HEK293 (cell line): Measurements from ENCODE around the gene CFAP65.
A peak's percentile ranks its signal among the peaks of the same experiment; 100 is the strongest.

Experiments
- CTCF ChIA-PET: fragments of 350-600 bp; formaldehyde crosslinking; extraction: SDS; loops from one replicate; lab custom pipeline; 2021; ENCODE audit warnings: antibody characterized with exemption; lab: Yijun Ruan, JAX
- POLR2A ChIA-PET: fragments of 300-600 bp; formaldehyde crosslinking; extraction: SDS; loops from one replicate; lab custom pipeline; 2020; ENCODE audit warnings: antibody characterized with exemption, inconsistent platforms; lab: Yijun Ruan, JAX
- H3K27ac ChIP-seq: fragments of 200-500 bp; sonication (Bioruptor generic); 2 replicates; pipeline ENCODE4 v1.5.1; 2014; ENCODE audit warnings: low read depth, low read length, control low read depth, inconsistent platforms; ENCODE audit errors: extremely low read depth
- H3K36me3 ChIP-seq, 2 experiments: fragments of 200-500 bp in 1 of 2; sonication (Bioruptor generic) in 1 of 2; 1 replicate in 1 of 2; 2 replicates in 1 of 2; pipeline ENCODE4 v1.5.1; 2014 to 2017; ENCODE audit warnings: inconsistent platforms in 2 of 2, low read length in 2 of 2; ENCODE audit not compliant: control insufficient read depth in 2 of 2, insufficient read depth in 1 of 2
- H3K4me1 ChIP-seq: fragments of 200-500 bp; sonication (Bioruptor generic); 2 replicates; pipeline ENCODE4 v1.5.1; 2014; ENCODE audit warnings: mild to moderate bottlenecking, low read length, inconsistent platforms; ENCODE audit not compliant: control insufficient read depth, insufficient read depth
- H3K4me3 ChIP-seq: 2 replicates; pipeline ENCODE4 v1.5.1; 2011; ENCODE audit warnings: low read depth, mild to moderate bottlenecking, control low read depth, low read length, moderate library complexity
- H3K9me3 ChIP-seq: fragments of 200-500 bp; sonication (Bioruptor generic); 2 replicates; pipeline ENCODE4 v1.5.1; 2014; ENCODE audit warnings: low read depth, low read length, inconsistent platforms; ENCODE audit not compliant: control insufficient read depth, insufficient read depth
- GLI2 ChIP-seq: fragments of 450-650 bp; formaldehyde crosslinking; IDR thresholded peaks from 2 replicates; pipeline ENCODE4; 2017; ENCODE audit warnings: missing biosample characterization, missing genetic modification characterization, low read depth, borderline replicate concordance
- GLIS2 ChIP-seq: fragments of 450-650 bp; formaldehyde crosslinking; IDR thresholded peaks from 2 replicates; pipeline ENCODE4 v1.5.1; 2016; ENCODE audit warnings: missing biosample characterization, missing genetic modification characterization
- KLF1 ChIP-seq: fragments of 450-650 bp; formaldehyde crosslinking; IDR thresholded peaks from 2 replicates; pipeline ENCODE4 v1.5.1; 2016; ENCODE audit warnings: missing biosample characterization, missing genetic modification characterization
- KLF8 ChIP-seq: fragments of 450-650 bp; formaldehyde crosslinking; IDR thresholded peaks from 2 replicates; pipeline ENCODE4 v1.5.1; 2016; ENCODE audit warnings: missing biosample characterization, missing genetic modification characterization
- KLF9 ChIP-seq: fragments of 450-650 bp; formaldehyde crosslinking; IDR thresholded peaks from 2 replicates; pipeline ENCODE4 v1.5.1; 2016; ENCODE audit warnings: missing biosample characterization, missing genetic modification characterization, low read depth
- MYNN ChIP-seq: fragments of 450-650 bp; formaldehyde crosslinking; IDR thresholded peaks from 2 replicates; pipeline ENCODE4 v1.5.1; 2016; ENCODE audit warnings: missing biosample characterization, missing genetic modification characterization, borderline replicate concordance
- RBAK ChIP-seq: fragments of 450-650 bp; formaldehyde crosslinking; IDR thresholded peaks from 2 replicates; pipeline ENCODE4 v1.5.1; 2016; ENCODE audit warnings: missing biosample characterization, missing genetic modification characterization
- SP7 ChIP-seq: fragments of 450-650 bp; formaldehyde crosslinking; IDR thresholded peaks from 2 replicates; pipeline ENCODE4 v1.5.1; 2016; ENCODE audit warnings: missing biosample characterization, missing genetic modification characterization
- TRIM28 ChIP-seq: IDR thresholded peaks from 2 replicates; pipeline ENCODE4 v1.6.1; 2011; ENCODE audit warnings: low read length, control low read depth, borderline replicate concordance
- WT1 ChIP-seq: fragments of 450-650 bp; formaldehyde crosslinking; IDR thresholded peaks from 2 replicates; pipeline ENCODE4 v1.5.1; 2016; ENCODE audit warnings: missing biosample characterization, missing genetic modification characterization
- ZBTB20 ChIP-seq: fragments of 450-650 bp; formaldehyde crosslinking; IDR thresholded peaks from 2 replicates; pipeline ENCODE4 v1.5.1; 2016; ENCODE audit warnings: missing biosample characterization, missing genetic modification characterization
- ZBTB26 ChIP-seq: fragments of 450-650 bp; formaldehyde crosslinking; optimal IDR thresholded peaks from 2 replicates; pipeline ENCODE3; 2016; ENCODE audit warnings: missing biosample characterization, mild to moderate bottlenecking, missing genetic modification characterization
- ZBTB6 ChIP-seq: fragments of 450-650 bp; formaldehyde crosslinking; IDR thresholded peaks from 2 replicates; pipeline ENCODE4 v1.5.1; 2017; ENCODE audit warnings: missing biosample characterization, missing genetic modification characterization
- ZBTB8A ChIP-seq: fragments of 450-650 bp; formaldehyde crosslinking; IDR thresholded peaks from 2 replicates; pipeline ENCODE4 v1.5.1; 2016; ENCODE audit warnings: missing biosample characterization, missing genetic modification characterization
- ZNF10 ChIP-seq: fragments of 450-650 bp; formaldehyde crosslinking; IDR thresholded peaks from 2 replicates; pipeline ENCODE4 v1.5.1; 2017; ENCODE audit warnings: missing biosample characterization, missing genetic modification characterization
- ZNF132 ChIP-seq: fragments of 450-650 bp; formaldehyde crosslinking; IDR thresholded peaks from 2 replicates; pipeline ENCODE4 v1.5.1; 2017; ENCODE audit warnings: missing biosample characterization, missing genetic modification characterization, borderline replicate concordance
- ZNF16 ChIP-seq: fragments of 450-650 bp; formaldehyde crosslinking; IDR thresholded peaks from 2 replicates; pipeline ENCODE4 v1.5.1; 2016; ENCODE audit warnings: low read depth, missing biosample characterization, missing genetic modification characterization
- ZNF214 ChIP-seq: fragments of 450-650 bp; formaldehyde crosslinking; IDR thresholded peaks from 2 replicates; pipeline ENCODE4 v1.5.1; 2017; ENCODE audit warnings: missing biosample characterization, mild to moderate bottlenecking, missing genetic modification characterization, borderline replicate concordance
- ZNF302 ChIP-seq: fragments of 450-650 bp; formaldehyde crosslinking; IDR thresholded peaks from 2 replicates; pipeline ENCODE4 v1.5.1; 2016; ENCODE audit warnings: missing biosample characterization, missing genetic modification characterization, low read depth
- ZNF558 ChIP-seq: fragments of 450-650 bp; formaldehyde crosslinking; IDR thresholded peaks from 2 replicates; pipeline ENCODE4 v1.5.1; 2016; ENCODE audit warnings: missing biosample characterization, missing genetic modification characterization
- ZNF654 ChIP-seq: fragments of 450-650 bp; formaldehyde crosslinking; IDR thresholded peaks from 2 replicates; pipeline ENCODE4 v1.5.1; 2016; ENCODE audit warnings: low read depth, missing biosample characterization, missing genetic modification characterization
- ZNF664 ChIP-seq: fragments of 450-650 bp; formaldehyde crosslinking; IDR thresholded peaks from 2 replicates; pipeline ENCODE4 v1.5.1; 2016; ENCODE audit warnings: missing biosample characterization, missing genetic modification characterization
- ZNF747 ChIP-seq: fragments of 450-650 bp; formaldehyde crosslinking; IDR thresholded peaks from 2 replicates; pipeline ENCODE4 v1.5.1; 2016; ENCODE audit warnings: missing biosample characterization, missing genetic modification characterization
- ZNF768 ChIP-seq: fragments of 450-650 bp; formaldehyde crosslinking; IDR thresholded peaks from 2 replicates; pipeline ENCODE4 v1.5.1; 2018; ENCODE audit warnings: missing biosample characterization, mild to moderate bottlenecking, missing genetic modification characterization
- ZNF777 ChIP-seq: fragments of 450-650 bp; formaldehyde crosslinking; IDR thresholded peaks from 2 replicates; pipeline ENCODE4 v1.5.1; 2017; ENCODE audit warnings: missing biosample characterization, missing genetic modification characterization, borderline replicate concordance
- ZSCAN30 ChIP-seq: fragments of 450-650 bp; IDR thresholded peaks from 2 replicates; pipeline ENCODE4 v1.5.1; 2018; ENCODE audit warnings: missing biosample characterization, mild to moderate bottlenecking, missing genetic modification characterization, moderate library complexity
- TF ChIP-seq, protein P1 (sequence below): IDR thresholded peaks from 2 replicates; pipeline ENCODE4 v1.6.1; 2011; ENCODE audit warnings: mild to moderate bottlenecking, low read depth, low read length, borderline replicate concordance
- TF ChIP-seq, protein P2 (sequence below): fragments of 450-650 bp; formaldehyde crosslinking; IDR thresholded peaks from 2 replicates; pipeline ENCODE4 v1.5.1; 2016; ENCODE audit warnings: missing biosample characterization, missing genetic modification characterization
- TF ChIP-seq, protein P3 (sequence below): fragments of 450-650 bp; IDR thresholded peaks from 2 replicates; pipeline ENCODE4 v1.5.1; 2018; ENCODE audit warnings: missing biosample characterization, mild to moderate bottlenecking, missing genetic modification characterization

CFAP65 gene

DNA sequence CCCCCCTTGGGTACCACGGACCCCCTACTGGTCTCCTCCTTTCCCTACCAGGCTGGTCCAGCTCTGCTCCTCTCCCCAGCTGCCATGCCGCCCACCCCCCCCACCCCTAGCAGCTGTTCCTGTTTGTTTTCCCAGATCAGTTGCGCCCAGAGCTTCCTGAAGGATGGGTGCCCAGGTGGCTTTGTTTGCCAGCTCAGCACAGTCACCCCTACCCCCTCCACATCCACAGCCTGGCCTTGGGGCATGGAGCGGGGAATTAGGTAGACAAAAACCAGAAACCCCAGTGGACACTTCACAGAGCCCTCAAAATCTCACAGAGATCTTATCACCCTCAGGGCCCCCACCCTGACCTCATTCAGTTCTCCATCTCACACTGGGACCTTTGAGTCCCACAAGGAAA, 44.4 kb downstream of the CFAP65 start (continued):
- TF ChIP-seq, protein P1, sequence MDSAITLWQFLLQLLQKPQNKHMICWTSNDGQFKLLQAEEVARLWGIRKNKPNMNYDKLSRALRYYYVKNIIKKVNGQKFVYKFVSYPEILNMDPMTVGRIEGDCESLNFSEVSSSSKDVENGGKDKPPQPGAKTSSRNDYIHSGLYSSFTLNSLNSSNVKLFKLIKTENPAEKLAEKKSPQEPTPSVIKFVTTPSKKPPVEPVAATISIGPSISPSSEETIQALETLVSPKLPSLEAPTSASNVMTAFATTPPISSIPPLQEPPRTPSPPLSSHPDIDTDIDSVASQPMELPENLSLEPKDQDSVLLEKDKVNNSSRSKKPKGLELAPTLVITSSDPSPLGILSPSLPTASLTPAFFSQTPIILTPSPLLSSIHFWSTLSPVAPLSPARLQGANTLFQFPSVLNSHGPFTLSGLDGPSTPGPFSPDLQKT, result no peak
- no peak for TF ChIP-seq SP7 (tag by site-specific recombination)
- TF ChIP-seq ZNF10, result no peak
- no peak for TF ChIP-seq MYNN (tag by site-specific recombination)
- TF ChIP-seq ZNF132, result no peak

DNA sequence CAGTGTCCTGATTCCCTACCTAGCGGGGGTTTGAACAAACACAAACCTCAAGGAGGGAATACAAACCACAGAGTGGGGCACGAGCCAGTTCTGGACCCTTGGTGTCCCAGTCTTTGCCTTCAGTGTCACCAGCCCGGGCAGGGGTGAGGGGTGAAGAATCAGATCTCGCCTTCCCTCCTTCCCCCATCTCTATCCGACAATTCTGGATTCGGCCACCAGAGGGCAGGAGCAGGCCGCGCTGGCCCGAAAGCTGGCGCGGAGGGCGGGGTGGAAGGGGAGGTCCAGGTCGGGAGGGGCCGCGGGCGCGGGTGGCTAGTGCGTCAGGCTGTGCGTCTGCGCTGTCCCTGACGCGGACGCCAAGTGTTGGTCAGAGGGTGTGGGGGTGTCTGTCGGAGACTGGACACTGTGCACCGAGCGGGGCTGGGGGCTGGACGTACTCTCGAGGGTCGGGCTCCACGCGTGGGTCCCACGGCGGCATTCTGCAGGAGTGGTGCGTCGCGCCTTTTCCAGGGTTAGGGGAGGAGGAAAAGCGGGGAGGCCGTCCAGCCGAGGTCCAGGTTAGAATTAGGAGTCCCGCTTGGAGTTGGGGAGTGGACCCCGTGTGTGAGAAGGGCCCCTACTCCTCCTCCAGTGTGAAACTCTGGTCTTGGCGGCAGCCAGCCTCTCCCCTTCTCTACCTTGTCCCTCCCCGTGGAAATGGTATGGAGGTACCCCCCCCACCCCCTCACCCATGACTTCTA, 45.2 kb downstream of the CFAP65 start:
- Histone ChIP-seq H3K36me3 (no peaks in the 10 kb centered on the region), H3K4me1 (no peaks in the 10 kb centered on the region), H3K4me3 (peak overlapping the region; percentile 27), H3K9me3 (no peaks in the 10 kb centered on the region), H3K27ac (no peak overlapping the region)
- ChIA-PET CTCF (interaction anchor here (0.5 to 2.8 kb wide), 30 partner anchors 8 to 1058 kb away, joined by 3 to 31 read pairs (median 4); no protein-coding TSS in a partner anchor), POLR2A (interaction anchor here (0.5 kb wide), 1 partner anchor 31 kb away, joined by 6 read pairs; no protein-coding TSS in a partner anchor)
- TF ChIP-seq ZNF768 (no peak), ZNF664 (tag by site-specific recombination) (no peak), ZNF777 (no peak), GLI2 (tag by site-specific recombination) (no peak), ZBTB26 (tag by site-specific recombination) (peak; percentile 49), RBAK (tag by site-specific recombination) (no peak), ZBTB20 (tag by site-specific recombination) (0 out of 2 replicates have a peak, but pooled peaks have one; percentile 14), TRIM28 (no peak), ZNF654 (peak; percentile 60), ZNF16 (tag by site-specific recombination) (no peak), ZNF214 (tag by site-specific recombination) (no peak), ZBTB8A (tag by site-specific recombination) (no peak), ZSCAN30 (tag by site-specific recombination) (no peak), ZNF747 (tag by site-specific recombination) (no peak), ZNF302 (no peak), ZBTB6 (tag by site-specific recombination) (no peak), KLF9 (tag by site-specific recombination) (peak; percentile 70; the same call in 1 of the 2 replicates), WT1 (tag by site-specific recombination) (0 out of 2 replicates have a peak, but pooled peaks have one; percentile 30), KLF8 (tag by site-specific recombination) (peak; percentile 70; the same call in 1 of the 2 replicates), GLIS2 (tag by site-specific recombination) (peak; percentile 32; the same call in 1 of the 2 replicates), ZNF558 (tag by site-specific recombination) (no peak), KLF1 (tag by site-specific recombination) (peak; percentile 55)
- TF ChIP-seq, protein P2, sequence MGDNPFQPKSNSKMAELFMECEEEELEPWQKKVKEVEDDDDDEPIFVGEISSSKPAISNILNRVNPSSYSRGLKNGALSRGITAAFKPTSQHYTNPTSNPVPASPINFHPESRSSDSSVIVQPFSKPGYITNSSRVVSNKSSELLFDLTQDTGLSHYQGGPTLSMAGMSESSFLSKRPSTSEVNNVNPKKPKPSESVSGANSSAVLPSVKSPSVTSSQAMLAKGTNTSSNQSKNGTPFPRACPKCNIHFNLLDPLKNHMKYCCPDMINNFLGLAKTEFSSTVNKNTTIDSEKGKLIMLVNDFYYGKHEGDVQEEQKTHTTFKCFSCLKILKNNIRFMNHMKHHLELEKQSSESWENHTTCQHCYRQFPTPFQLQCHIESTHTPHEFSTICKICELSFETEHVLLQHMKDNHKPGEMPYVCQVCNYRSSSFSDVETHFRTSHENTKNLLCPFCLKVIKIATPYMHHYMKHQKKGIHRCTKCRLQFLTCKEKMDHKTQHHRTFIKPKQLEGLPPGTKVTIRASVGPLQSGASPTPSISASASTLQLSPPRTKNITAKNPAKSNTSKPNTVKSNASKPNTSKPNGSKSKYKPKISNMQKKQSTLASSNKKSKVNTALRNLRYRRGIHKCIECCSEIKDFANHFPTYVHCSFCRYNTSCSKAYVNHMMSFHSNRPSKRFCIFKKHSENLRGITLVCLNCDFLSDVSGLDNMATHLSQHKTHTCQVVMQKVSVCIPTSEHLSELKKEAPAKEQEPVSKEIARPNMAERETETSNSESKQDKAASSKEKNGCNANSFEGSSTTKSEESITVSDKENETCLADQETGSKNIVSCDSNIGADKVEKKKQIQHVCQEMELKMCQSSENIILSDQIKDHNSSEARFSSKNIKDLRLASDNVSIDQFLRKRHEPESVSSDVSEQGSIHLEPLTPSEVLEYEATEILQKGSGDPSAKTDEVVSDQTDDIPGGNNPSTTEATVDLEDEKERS (tag by site-specific recombination), result no peak
- TF ChIP-seq, protein P3, sequence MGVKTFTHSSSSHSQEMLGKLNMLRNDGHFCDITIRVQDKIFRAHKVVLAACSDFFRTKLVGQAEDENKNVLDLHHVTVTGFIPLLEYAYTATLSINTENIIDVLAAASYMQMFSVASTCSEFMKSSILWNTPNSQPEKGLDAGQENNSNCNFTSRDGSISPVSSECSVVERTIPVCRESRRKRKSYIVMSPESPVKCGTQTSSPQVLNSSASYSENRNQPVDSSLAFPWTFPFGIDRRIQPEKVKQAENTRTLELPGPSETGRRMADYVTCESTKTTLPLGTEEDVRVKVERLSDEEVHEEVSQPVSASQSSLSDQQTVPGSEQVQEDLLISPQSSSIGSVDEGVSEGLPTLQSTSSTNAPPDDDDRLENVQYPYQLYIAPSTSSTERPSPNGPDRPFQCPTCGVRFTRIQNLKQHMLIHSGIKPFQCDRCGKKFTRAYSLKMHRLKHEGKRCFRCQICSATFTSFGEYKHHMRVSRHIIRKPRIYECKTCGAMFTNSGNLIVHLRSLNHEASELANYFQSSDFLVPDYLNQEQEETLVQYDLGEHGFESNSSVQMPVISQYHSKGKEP (tag by site-specific recombination), result no peak
